ENCODE data around the gene ABCG1. TPM values are rescaled to one million over a fixed set of nuclear protein-coding genes. Genes with fewer than 3 reads are reported as not detected.
"Not testable (repeated sequence)": the region's sequence is repeated elsewhere in the genome, so short reads cannot be mapped to it uniquely, and the experiment has no call there.

Gene ABCG1
- total RNA-seq, 1 donor from 2014 or later, result 74.9 TPM

GRCh38 chr21:42174173-42174572 is 44.8 kb upstream of the ABCG1 start:
- Histone ChIP-seq H3K27ac (no peak overlapping the region), H3K36me3 (no peaks in the 10 kb centered on the region), H3K9me3 (no peaks in the 10 kb centered on the region), H3K4me3 (no peak overlapping the region), H3K27me3 (ENCODE audit: low read depth) (no peaks in the 10 kb centered on the region), H3K4me1 (peaks cover 10% of the 10 kb centered on the region)
- no peak for ATAC-seq
- DNase-seq, result no peak
- intact Hi-C loops (cut with DNase I), result no loop called here
- TF ChIP-seq CTCF (IDR thresholded peaks at IDR 0.05), result no peak

GRCh38 chr21:42175110-42175710 is 43.7 kb upstream of the ABCG1 start:
- no peak overlapping the region for H3K4me3 ChIP-seq
- DNase-seq (no peak), ATAC-seq (no peak)
- intact Hi-C loops (cut with DNase I), result no loop called here
- no peaks in the 10 kb centered on the region for H3K27me3 ChIP-seq (ENCODE audit: low read depth)
- no peaks in the 10 kb centered on the region for H3K9me3 ChIP-seq
- peaks cover 8% of the 10 kb centered on the region for H3K4me1 ChIP-seq
- TF ChIP-seq CTCF (IDR thresholded peaks at IDR 0.05), result no peak
- no peak overlapping the region for H3K27ac ChIP-seq
- H3K36me3 ChIP-seq, result no peaks in the 10 kb centered on the region

- no peaks in the 10 kb centered on the region for H3K27me3 ChIP-seq (ENCODE audit: low read depth)
- H3K9me3 ChIP-seq, result no peaks in the 10 kb centered on the region
- ATAC-seq, result no peak
- no peaks in the 10 kb centered on the region for H3K4me1 ChIP-seq
- TF ChIP-seq CTCF (IDR thresholded peaks at IDR 0.05), result no peak
- H3K4me3 ChIP-seq, result no peak overlapping the region
- no peak overlapping the region for H3K27ac ChIP-seq
- H3K36me3 ChIP-seq, result no peaks in the 10 kb centered on the region
- no peak for DNase-seq
- intact Hi-C loops (cut with DNase I), result no loop called here
These were observed 42.1 kb upstream of the ABCG1 start for GRCh38 chr21:42176859-42177258.

GRCh38 chr21:42179316-42179715 is 39.6 kb upstream of the ABCG1 start:
- Histone ChIP-seq H3K4me1 (no peaks in the 10 kb centered on the region), H3K9me3 (no peaks in the 10 kb centered on the region), H3K4me3 (no peak overlapping the region), H3K27ac (no peak overlapping the region), H3K27me3 (ENCODE audit: low read depth) (no peaks in the 10 kb centered on the region), H3K36me3 (no peaks in the 10 kb centered on the region)
- no peak for TF ChIP-seq CTCF (IDR thresholded peaks at IDR 0.05)
- no peak for DNase-seq
- no peak for ATAC-seq
- intact Hi-C loops (cut with DNase I), result no loop called here

GRCh38 chr21:42180001-42180400 is 38.9 kb upstream of the ABCG1 start:
- not testable (repeated sequence) for ATAC-seq, H3K27ac ChIP-seq, H3K4me3 ChIP-seq

GRCh38 chr21:42182713-42183371 is 36.1 kb upstream of the ABCG1 start:
- no peak for ATAC-seq
- Histone ChIP-seq H3K27me3 (ENCODE audit: low read depth) (no peaks in the 10 kb centered on the region), H3K36me3 (no peaks in the 10 kb centered on the region), H3K27ac (no peak overlapping the region), H3K9me3 (no peaks in the 10 kb centered on the region), H3K4me3 (no peak overlapping the region), H3K4me1 (peaks cover 8% of the 10 kb centered on the region)
- intact Hi-C loops (cut with DNase I), result no loop called here
- TF ChIP-seq CTCF (IDR thresholded peaks at IDR 0.05), result no peak
- DNase-seq, result no peak

More at GRCh38 chr21:42180001-42180400, 38.9 kb upstream of the ABCG1 start:
- H3K9me3 ChIP-seq; DNase-seq; H3K4me1 ChIP-seq; H3K36me3 ChIP-seq; H3K27me3 ChIP-seq (ENCODE audit: low read depth); intact Hi-C loops (cut with DNase I): not testable (repeated sequence)
